Measurements from ENCODE around the gene NFIB. TPM values are rescaled to one million over a fixed set of nuclear protein-coding genes. Genes with fewer than 3 reads are reported as not detected.

Gene NFIB
- total and polyA plus RNA-seq, 2 donors (not counting 3 experiments of a cell fraction or from before 2014, with no cell fraction given): 26.4 to 174 TPM

- H2AFZ ChIP-seq (ENCODE audit: low read depth, low read length): no peak overlapping the region
- ChIA-PET CTCF (interaction anchor here (0.9 kb wide), 1 partner anchor 36 kb away, joined by 3 read pairs; no protein-coding TSS in a partner anchor), POLR2A (no interaction called here)
- H3K27ac ChIP-seq (ENCODE audit: insufficient read depth, low read depth, low read length): no peak overlapping the region
- H3K9me1 ChIP-seq (replicated peaks; ENCODE audit: control insufficient read depth, extremely low read depth, insufficient read depth, low read length): no peaks in the 10 kb centered on the region
- no peak for DNase-seq (ENCODE audit: low read depth, low spot score)
- H3K4me1 ChIP-seq (ENCODE audit: control insufficient read depth, extremely low read depth, insufficient read depth, low read length): no peaks in the 10 kb centered on the region
- peaks cover 3 to 13% of the 10 kb centered on the region in 2 experiments for H3K36me3 ChIP-seq (ENCODE audit: control insufficient read depth in 2 of 2, extremely low read depth in 1 of 2, insufficient read depth in 2 of 2, low read length in 2 of 2)
- no peaks in the 10 kb centered on the region for H3K79me2 ChIP-seq (ENCODE audit: control insufficient read depth, insufficient read depth, low read length)
- intact Hi-C loops (cut with micrococcal nuclease) (no loop called here), dilution Hi-C loops (cut with MboI; ENCODE audit: extremely low pct_ligation_motif_present, low sequenced_read_pairs) (no loop called here)
- H3K4me3 ChIP-seq (replicated peaks in 1 of 3; ENCODE audit: insufficient read depth in 1 of 3, low read depth in 1 of 3, low read length in 3 of 3): no peak overlapping the region
- H4K20me1 ChIP-seq (replicated peaks; ENCODE audit: control insufficient read depth, extremely low read depth, insufficient read depth, low read length): no peaks in the 10 kb centered on the region
- no peak overlapping the region for H3K4me2 ChIP-seq (ENCODE audit: insufficient read depth, low read length)
- TF ChIP-seq FOS (IDR thresholded peaks at IDR 0.05; ENCODE audit: borderline replicate concordance, insufficient read depth, low read length) (no peak), GATA2 (IDR thresholded peaks at IDR 0.05; ENCODE audit: insufficient read depth, insufficient read length, low read depth, low read length) (no peak), MAX (IDR thresholded peaks at IDR 0.05; ENCODE audit: insufficient read depth, insufficient read length) (no peak), POLR2AphosphoS5 (IDR thresholded peaks at IDR 0.05; ENCODE audit: insufficient read depth, low read depth, low read length) (no peak), JUN (IDR thresholded peaks at IDR 0.05; ENCODE audit: borderline replicate concordance, insufficient read depth, insufficient read length, low read depth) (no peak), MYC (IDR thresholded peaks at IDR 0.05; ENCODE audit: low read depth, low read length) (no peak), EZH2 (IDR thresholded peaks at IDR 0.05; ENCODE audit: borderline replicate concordance, low read depth, low read length, severe bottlenecking) (no peak), CTCF (IDR thresholded peaks at IDR 0.05; ENCODE audit: extremely low read depth in 1 of 2, insufficient read depth in 1 of 2, low read depth in 1 of 2, low read length in 2 of 2) (no peak), POLR2A (IDR thresholded peaks at IDR 0.05; ENCODE audit: low read depth, low read length) (no peak)
- no peaks in the 10 kb centered on the region for H3K27me3 ChIP-seq (ENCODE audit: control insufficient read depth in 2 of 2, insufficient read depth in 2 of 2, low read length in 2 of 2)
- BruUV-seq (replicated peaks): no TSS peak
- no peaks in the 10 kb centered on the region for H3K9me3 ChIP-seq (replicated peaks; ENCODE audit: control insufficient read depth, insufficient read depth, low read length)
- no peak overlapping the region for H3K9ac ChIP-seq (replicated peaks; ENCODE audit: extremely low read depth, insufficient read depth, low read length)
- no peak for FAIRE-seq
These were observed 178.5 kb downstream of the NFIB start for GRCh38 chr9:14135421-14135820.

All from endothelial cell of umbilical vein (primary cell).